Uterus (tissue), 4 donors: ENCODE results near the gene ARHGAP8. TPM values are rescaled to one million over a fixed set of nuclear protein-coding genes. Genes with fewer than 3 reads are reported as not detected.
"Not testable (repeated sequence)": the region's sequence is repeated elsewhere in the genome, so short reads cannot be mapped to it uniquely, and the experiment has no call there.

Experiments used
- DNase-seq, 2 donors: peaks; one replicate each; pipeline ENCODE4 v3.0.0-alpha.2; 2019 to 2020
- H3K27ac ChIP-seq, 2 donors: fragments of 200-600 bp; sonication (generic); 1 replicate in 1 of 2; 2 replicates in 1 of 2; pipeline ENCODE4 v1.5.1; 2016 to 2018
- H3K27me3 ChIP-seq, 2 donors: fragments of 200-600 bp; sonication (generic); one replicate each; pipeline ENCODE4 v1.5.1; 2018 to 2019; ENCODE audit warnings: control low read depth in 1 of 2
- H3K36me3 ChIP-seq, 2 donors: fragments of 200-600 bp; sonication (generic); one replicate each; pipeline ENCODE4 v1.5.1; 2019; ENCODE audit warnings: control low read depth in 1 of 2
- H3K4me1 ChIP-seq, 2 donors: fragments of 200-600 bp; sonication (generic); one replicate each; pipeline ENCODE4 v1.5.1; 2018 to 2019; ENCODE audit warnings: control low read depth in 1 of 2
- H3K4me3 ChIP-seq, 2 donors: fragments of 200-600 bp; sonication (generic); 1 replicate in 1 of 2; 2 replicates in 1 of 2; pipeline ENCODE4 v1.5.1; 2018 to 2019; ENCODE audit warnings: mild to moderate bottlenecking in 1 of 2
- H3K9me3 ChIP-seq, 2 donors: fragments of 200-600 bp; sonication (generic); one replicate each; pipeline ENCODE4 v1.5.1; 2019; ENCODE audit warnings: control low read depth in 1 of 2
- CTCF ChIP-seq, 4 experiments: fragments of 200-600 bp in 2 of 4; fragments of 450-650 bp in 2 of 4; sonication (generic) in 2 of 4; IDR thresholded peaks; one replicate each; pipeline ENCODE4 v1.5.1; 2016 to 2019; ENCODE audit warnings: antibody characterized with exemption in 4 of 4, mild to moderate bottlenecking in 2 of 4, moderate library complexity in 1 of 4
- POLR2A ChIP-seq, 2 donors: fragments of 450-650 bp; IDR thresholded peaks; one replicate each; pipeline ENCODE4 v1.6.1; 2016; ENCODE audit warnings: antibody characterized with exemption in 2 of 2, mild to moderate bottlenecking in 1 of 2, moderate library complexity in 1 of 2
- intact Hi-C: fragments of 100-400 bp; cut with DNase I; formaldehyde crosslinking; loops from one replicate; pipeline ENCODE4 v1.15.1; 2023; ENCODE audit warnings: low total_unique reads
- total RNA-seq, 4 donors: library from RNA; depleted of rRNA in 3 of 4; stranded (reverse); fragments of >200 nt in 3 of 4; gene quantifications; one replicate each; pipeline versions ENCODE4 v1.1.0 to v1.2.4, GENCODE V29; 2014 to 2023
- donor health status: DM: yes; HTN: yes; CAD: no.

Gene ARHGAP8
- total RNA-seq, 4 donors from 2014 or later = 1.8 to 4.4 TPM; not detected in 2

GRCh38 chr22:44847892-44848291 lies 95.5 kb downstream of the ARHGAP8 start:
- Histone ChIP-seq H3K27ac (no peak overlapping the region), H3K9me3 (no peaks in the 10 kb centered on the region), H3K4me1 (no peaks in the 10 kb centered on the region), H3K27me3 (no peaks in the 10 kb centered on the region), H3K4me3 (no peak overlapping the region), H3K36me3 (no peaks in the 10 kb centered on the region)
- intact Hi-C loops = no loop called here
- no peak for TF ChIP-seq POLR2A (IDR thresholded peaks at IDR 0.05)
- TF ChIP-seq CTCF (IDR thresholded peaks at IDR 0.05) = no peak
- DNase-seq = no peak

- Histone ChIP-seq H3K27me3 (no peaks in the 10 kb centered on the region), H3K4me1 (no peaks in the 10 kb centered on the region), H3K27ac (no peak overlapping the region), H3K4me3 (no peak overlapping the region), H3K36me3 (no peaks in the 10 kb centered on the region), H3K9me3 (no peaks in the 10 kb centered on the region)
- no peak for TF ChIP-seq CTCF (IDR thresholded peaks at IDR 0.05)
- no peak for TF ChIP-seq POLR2A (IDR thresholded peaks at IDR 0.05)
- no peak for DNase-seq
- intact Hi-C loops = no loop called here
Observed at GRCh38 chr22:44848296-44848741, 95.9 kb downstream of the ARHGAP8 start.

- TF ChIP-seq CTCF (IDR thresholded peaks at IDR 0.05) = no peak
- no peak for TF ChIP-seq POLR2A (IDR thresholded peaks at IDR 0.05)
- no peaks in the 10 kb centered on the region for H3K9me3 ChIP-seq
- H3K4me1 ChIP-seq = no peaks in the 10 kb centered on the region
- H3K27ac ChIP-seq = no peak overlapping the region
- no peak for DNase-seq
- no peak overlapping the region for H3K4me3 ChIP-seq
- intact Hi-C loops = no loop called here
- H3K36me3 ChIP-seq = no peaks in the 10 kb centered on the region
- H3K27me3 ChIP-seq = no peaks in the 10 kb centered on the region
Observed at GRCh38 chr22:44848791-44849420, 96.5 kb downstream of the ARHGAP8 start.

- no peak overlapping the region for H3K4me3 ChIP-seq
- intact Hi-C loops = no loop called here
- H3K27ac ChIP-seq = no peak overlapping the region
- no peaks in the 10 kb centered on the region for H3K9me3 ChIP-seq
- no peak for DNase-seq
- TF ChIP-seq CTCF (IDR thresholded peaks at IDR 0.05) (no peak), POLR2A (IDR thresholded peaks at IDR 0.05) (no peak)
- H3K36me3 ChIP-seq = no peaks in the 10 kb centered on the region
- no peaks in the 10 kb centered on the region for H3K4me1 ChIP-seq
- no peaks in the 10 kb centered on the region for H3K27me3 ChIP-seq
Observed at GRCh38 chr22:44850946-44851345, 98.6 kb downstream of the ARHGAP8 start.

GRCh38 chr22:44854641-44855040 lies 102.3 kb downstream of the ARHGAP8 start:
- DNase-seq, H3K27ac ChIP-seq, intact Hi-C loops, H3K4me3 ChIP-seq, H3K36me3 ChIP-seq, H3K27me3 ChIP-seq, H3K9me3 ChIP-seq, H3K4me1 ChIP-seq: not testable (repeated sequence)

- Histone ChIP-seq H3K36me3 (no peaks in the 10 kb centered on the region), H3K4me1 (no peaks in the 10 kb centered on the region), H3K27ac (no peak overlapping the region), H3K9me3 (no peaks in the 10 kb centered on the region), H3K27me3 (no peaks in the 10 kb centered on the region), H3K4me3 (no peak overlapping the region)
- intact Hi-C loops = no loop called here
- DNase-seq = no peak
- no peak for TF ChIP-seq POLR2A (IDR thresholded peaks at IDR 0.05)
- no peak for TF ChIP-seq CTCF (IDR thresholded peaks at IDR 0.05)
Observed at GRCh38 chr22:44855855-44856254, 103.5 kb downstream of the ARHGAP8 start.

- H3K36me3 ChIP-seq, DNase-seq, H3K9me3 ChIP-seq, H3K4me1 ChIP-seq, H3K27ac ChIP-seq, intact Hi-C loops, H3K27me3 ChIP-seq, H3K4me3 ChIP-seq: not testable (repeated sequence)
Observed at GRCh38 chr22:44858819-44859218, 106.4 kb downstream of the ARHGAP8 start.
